ENCODE data around the gene POLK. TPM values are rescaled to one million over a fixed set of nuclear protein-coding genes. Genes with fewer than 3 reads are reported as not detected.

The POLK gene
- 8.3 to 14.4 TPM (median 12.1 TPM) in 5 replicates for total RNA-seq (2022; extraction: Qiagen RNA extraction)

DNA sequence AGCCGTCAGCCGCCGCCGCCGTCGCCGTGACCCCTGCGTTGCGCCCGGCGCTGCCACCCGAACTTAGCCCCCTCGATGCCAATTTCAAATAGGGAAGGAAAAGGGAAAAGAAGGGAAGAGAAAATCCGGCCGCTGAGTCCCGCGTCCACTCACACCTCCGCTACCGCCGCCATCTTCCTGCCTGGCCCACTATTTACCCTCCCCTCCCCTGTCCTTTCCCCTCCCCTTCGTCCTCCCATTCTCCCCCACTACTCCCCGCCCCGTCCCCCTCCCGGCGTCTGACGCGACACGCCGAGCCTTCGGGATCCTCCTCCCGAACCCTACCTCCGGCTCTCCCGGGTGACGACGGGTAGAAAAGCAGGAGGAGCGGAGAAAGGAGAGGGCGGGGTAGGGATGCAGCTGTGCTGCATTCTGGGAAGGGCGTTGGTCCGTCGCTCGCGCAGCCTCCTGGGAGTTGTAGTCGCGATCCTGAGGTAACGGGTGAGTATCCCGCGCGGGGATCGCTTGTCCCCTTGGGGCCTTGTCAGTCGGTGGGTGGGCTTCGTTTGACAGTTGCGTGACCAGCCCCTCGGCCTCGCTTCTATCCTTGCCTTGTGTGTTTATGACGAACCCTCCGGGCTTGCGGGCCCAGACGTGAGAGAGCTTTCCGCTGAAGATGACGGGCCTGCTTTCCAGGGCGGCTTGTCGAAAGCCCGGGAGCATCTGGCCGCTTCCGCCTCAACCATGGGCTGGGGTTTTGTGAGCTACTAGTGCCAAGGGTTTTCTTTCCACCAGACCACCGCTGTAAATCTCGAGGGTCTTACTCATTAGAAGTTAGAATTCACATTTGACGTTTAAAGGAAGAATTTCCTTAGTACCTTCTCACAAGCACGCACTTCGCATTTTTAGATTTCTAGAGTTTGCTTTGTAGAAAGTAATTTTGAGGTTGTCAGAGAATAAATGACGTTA is at the start of gene POLK, which contains the start of gene CERT1:
Gene POLK (plus strand): TSS at position 457 of the 948 bp plus-strand sequence.
Gene CERT1 (minus strand): TSS at position 195 of the 948 bp plus-strand sequence. CDS start 422 bp downstream, outside the sequence.

DNA sequence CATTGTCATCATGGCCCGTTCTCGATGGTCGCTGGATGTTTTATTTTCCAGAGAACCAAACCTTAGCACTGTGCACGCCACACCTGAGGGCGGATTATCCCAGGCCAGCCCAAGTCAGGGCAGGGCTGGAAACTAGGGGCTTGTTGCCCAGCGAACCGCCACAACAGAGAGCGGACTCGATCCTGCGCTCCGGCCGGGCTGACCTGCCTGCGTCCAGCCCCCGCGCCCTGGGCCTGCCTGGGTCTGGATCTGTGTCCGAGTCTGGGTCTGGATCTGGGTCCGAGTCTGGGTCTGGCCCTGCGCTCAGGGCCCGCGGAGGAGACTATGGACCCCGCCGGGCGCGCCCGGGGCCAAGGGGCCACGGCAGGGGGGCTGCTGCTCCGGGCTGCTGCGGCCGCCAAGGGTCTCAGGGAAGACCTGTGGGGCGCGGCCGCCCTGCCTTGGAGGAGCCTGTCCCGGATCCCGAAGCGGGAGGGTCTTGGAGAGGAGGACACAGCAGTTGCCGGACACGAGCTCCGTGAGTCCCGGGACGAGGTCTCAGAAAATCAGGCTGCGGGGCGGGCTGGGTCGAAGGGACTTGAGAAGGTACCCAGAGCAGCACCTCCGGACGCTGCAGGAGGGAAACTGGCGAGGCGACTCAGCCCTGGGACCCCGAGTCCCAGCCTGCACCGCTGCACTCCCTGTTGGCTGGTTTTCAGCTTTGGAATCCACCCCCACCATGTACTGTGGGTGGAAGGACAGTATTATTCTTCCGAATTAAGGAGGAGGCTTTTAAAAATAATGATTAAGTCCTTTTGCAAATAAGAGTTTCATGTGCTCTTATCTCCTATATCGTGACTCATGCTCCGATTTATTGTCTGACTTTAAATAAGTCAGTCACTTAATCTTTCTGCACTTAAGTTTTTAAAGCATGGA is 99.9 kb downstream of the POLK start, which contains the start of gene ANKDD1B:
Gene ANKDD1B (plus strand): TSS at position 143 of the 915 bp plus-strand sequence. CDS start 182 bp downstream, at position 325.

Other genes with a start within 250 kb of the POLK start
- gene HMGCR, start 174.7 kb upstream of the POLK start, total RNA-seq (2022; extraction: Qiagen RNA extraction): 21.5 to 26.5 TPM (median 25.4 TPM) in 5 replicates
- 18.9 to 26.4 TPM (median 23.3 TPM) in 5 replicates for gene CERT1, start 262 bp upstream of the POLK start, total RNA-seq (2022; extraction: Qiagen RNA extraction)
- 0.07 TPM in 2 of 5 replicates, not detected in the others for gene ANKDD1B, start 99.6 kb downstream of the POLK start, total RNA-seq (2022; extraction: Qiagen RNA extraction)
- gene POC5, start 205.5 kb downstream of the POLK start, total RNA-seq (2022; extraction: Qiagen RNA extraction): 8.3 to 11.3 TPM (median 10.5 TPM) in 5 replicates

All from A549 treated with dexamethasone at 1 μM for 4 hours (cell line).